ENCODE results near the gene OFD1.

Gene OFD1

DNA sequence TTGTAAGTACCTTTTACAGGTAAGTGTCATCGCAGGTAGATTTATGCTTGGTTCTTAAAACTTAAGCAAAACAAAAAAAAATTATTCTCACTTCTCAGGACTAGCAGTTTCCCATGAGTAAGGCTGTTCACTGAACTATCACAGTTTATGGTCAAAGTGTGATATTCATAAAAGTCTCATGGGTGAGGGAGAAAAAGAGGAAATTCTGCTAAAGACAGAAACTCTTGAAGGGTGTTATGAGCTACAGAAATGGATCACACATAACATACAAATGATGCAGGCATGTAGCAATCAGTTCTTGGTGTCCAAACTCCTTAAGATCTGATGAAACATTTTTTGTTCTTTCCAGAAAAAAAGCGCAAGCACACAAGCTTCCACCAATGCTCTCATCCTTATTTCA, 37.1 kb upstream of the OFD1 start:
- no peak for DNase-seq (ENCODE audit: low read depth)
- no peak overlapping the region for H3K4me3 ChIP-seq (ENCODE audit: low read length)
- TF ChIP-seq, protein P1, sequence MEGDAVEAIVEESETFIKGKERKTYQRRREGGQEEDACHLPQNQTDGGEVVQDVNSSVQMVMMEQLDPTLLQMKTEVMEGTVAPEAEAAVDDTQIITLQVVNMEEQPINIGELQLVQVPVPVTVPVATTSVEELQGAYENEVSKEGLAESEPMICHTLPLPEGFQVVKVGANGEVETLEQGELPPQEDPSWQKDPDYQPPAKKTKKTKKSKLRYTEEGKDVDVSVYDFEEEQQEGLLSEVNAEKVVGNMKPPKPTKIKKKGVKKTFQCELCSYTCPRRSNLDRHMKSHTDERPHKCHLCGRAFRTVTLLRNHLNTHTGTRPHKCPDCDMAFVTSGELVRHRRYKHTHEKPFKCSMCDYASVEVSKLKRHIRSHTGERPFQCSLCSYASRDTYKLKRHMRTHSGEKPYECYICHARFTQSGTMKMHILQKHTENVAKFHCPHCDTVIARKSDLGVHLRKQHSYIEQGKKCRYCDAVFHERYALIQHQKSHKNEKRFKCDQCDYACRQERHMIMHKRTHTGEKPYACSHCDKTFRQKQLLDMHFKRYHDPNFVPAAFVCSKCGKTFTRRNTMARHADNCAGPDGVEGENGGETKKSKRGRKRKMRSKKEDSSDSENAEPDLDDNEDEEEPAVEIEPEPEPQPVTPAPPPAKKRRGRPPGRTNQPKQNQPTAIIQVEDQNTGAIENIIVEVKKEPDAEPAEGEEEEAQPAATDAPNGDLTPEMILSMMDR (conservative IDR thresholded peaks at IDR 0.05; ENCODE audit: low read length), result no peak

DNA sequence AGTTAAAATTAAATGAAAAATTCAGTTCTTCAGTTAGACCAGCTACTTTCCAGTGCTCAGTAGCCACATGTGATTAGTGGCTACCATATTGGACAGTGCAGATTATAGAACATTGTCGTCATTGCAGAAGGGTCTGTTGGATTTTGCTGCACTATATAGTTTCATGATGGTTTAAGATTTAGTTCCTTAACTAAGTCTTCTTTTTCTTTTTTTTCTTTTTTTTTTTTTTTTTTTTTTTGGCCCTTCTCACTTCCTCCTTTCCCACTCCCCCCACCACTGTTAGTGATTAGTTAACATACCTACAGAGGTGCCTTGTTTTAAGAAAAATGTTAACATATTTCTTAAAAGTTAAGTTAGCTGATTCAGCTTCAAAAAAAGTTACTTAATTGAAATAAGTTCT, 36.6 kb upstream of the OFD1 start:
- no peak overlapping the region for H3K4me3 ChIP-seq (ENCODE audit: low read length)

DNA sequence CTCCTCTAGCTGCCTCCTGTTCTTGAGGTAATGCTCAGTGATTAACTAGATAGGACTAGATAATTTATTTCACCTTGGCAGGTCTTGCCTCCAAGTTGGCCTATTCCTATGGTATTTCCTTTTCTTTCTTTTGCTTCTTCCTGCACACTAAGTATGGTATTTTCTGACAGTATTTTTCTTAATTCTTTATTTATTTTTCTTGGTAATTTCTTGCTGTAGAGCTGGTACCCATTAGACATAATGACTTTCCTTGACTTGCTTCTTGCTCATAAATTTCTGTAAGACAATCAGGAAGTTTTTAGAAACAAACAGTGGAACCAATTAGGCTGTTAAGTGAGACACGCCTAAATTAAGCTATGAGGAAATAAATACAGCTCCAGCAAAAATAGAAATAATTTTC, 36.1 kb upstream of the OFD1 start:
- no peak for DNase-seq (ENCODE audit: low read depth)
- TF ChIP-seq, protein P1 (conservative IDR thresholded peaks at IDR 0.05; ENCODE audit: low read length), result no peak
- no peak overlapping the region for H3K4me3 ChIP-seq (ENCODE audit: low read length)

More for the DNA sequence above, 36.6 kb upstream of the OFD1 start:
- TF ChIP-seq, protein P1 (conservative IDR thresholded peaks at IDR 0.05; ENCODE audit: low read length), result no peak
- no peak for DNase-seq (ENCODE audit: low read depth)

DNA sequence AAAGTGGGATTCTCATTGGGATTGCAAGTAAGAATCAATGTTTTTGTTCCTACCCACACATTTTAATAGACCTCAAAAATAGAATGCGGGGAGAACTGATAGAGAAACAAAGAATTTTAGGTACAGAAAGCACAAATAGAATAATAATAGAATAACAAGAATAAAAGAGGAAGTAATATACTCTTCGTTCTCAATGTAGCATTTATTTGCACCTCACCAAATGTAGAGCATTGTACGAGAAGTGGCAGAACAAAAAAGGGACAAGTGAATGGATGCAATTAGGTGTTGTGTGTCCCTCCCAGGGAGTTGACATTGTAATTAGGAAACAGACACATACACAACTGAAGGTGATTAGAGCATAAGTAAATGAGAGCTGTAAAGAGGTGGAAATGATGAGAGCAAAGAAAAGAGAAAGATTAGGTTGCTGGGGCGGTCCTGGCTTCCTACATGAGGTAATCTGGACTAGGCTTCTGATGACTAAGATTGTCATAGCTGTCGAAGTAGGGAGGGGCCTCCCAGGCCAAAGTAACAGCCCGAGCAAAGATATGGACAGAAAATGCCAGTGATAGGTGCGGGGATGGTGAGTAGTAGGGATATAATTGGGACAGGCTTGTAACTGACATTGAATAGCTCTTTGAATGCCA, 35.2 kb upstream of the OFD1 start:
- TF ChIP-seq, protein P1 (conservative IDR thresholded peaks at IDR 0.05; ENCODE audit: low read length), result no peak
- no peak for DNase-seq (ENCODE audit: low read depth)
- no peak overlapping the region for H3K4me3 ChIP-seq (ENCODE audit: low read length)

DNA sequence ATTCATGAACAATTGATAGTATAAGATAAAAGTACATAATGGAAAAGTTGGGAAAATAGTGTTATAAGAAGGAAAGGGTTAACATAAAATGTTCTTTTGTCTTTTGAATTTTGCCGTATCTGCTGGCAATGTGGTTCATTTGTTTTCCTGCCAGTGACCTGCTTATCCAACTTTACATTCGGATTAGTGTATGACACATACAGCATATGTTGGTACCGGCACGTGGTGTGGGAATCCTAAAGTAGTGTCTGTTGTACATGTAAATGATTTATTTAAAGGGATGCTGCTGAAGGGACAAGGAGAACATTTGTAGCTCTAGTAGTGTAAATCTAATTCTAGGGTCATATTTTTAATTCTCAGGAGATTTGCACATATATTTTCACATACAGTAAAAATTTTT, 34.2 kb upstream of the OFD1 start:
- H3K4me3 ChIP-seq (ENCODE audit: low read length), result no peak overlapping the region
- TF ChIP-seq, protein P1 (conservative IDR thresholded peaks at IDR 0.05; ENCODE audit: low read length), result no peak
- no peak for DNase-seq (ENCODE audit: low read depth)

DNA sequence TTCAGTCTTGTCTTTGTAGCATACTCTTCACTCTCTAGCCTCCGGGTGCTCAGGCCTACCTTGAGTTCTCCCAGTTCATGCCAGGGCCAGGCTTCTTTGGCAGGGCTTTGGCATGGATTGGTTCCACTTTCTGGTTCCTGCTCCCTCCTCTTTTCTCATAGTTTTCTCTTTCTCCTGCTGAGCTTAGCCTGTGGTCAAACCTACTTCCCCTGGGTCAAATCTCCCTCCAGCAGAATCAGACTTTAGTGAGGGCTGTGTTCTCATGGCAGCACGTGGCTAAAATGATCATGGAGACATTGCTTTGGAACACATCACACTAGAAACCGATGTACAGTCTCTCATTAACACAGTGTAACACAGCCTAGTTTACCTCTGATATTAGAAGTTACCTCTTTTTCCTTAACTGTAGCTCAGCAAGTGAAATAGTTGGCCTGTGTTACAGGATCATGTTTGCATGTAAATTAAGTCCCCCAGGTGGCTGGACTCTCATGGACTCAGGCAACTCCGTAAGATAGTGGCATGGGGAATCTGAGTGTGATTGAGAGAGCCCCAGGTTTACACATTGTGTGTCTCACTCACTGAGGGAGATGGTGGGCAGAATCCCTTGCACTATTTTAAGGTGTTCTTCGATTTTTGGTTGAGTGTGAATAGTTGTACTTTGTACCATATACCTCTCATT, 32.3 kb upstream of the OFD1 start:
- no peak for DNase-seq (ENCODE audit: low read depth)
- no peak overlapping the region for H3K4me3 ChIP-seq (ENCODE audit: low read length)
- TF ChIP-seq, protein P1 (conservative IDR thresholded peaks at IDR 0.05; ENCODE audit: low read length), result no peak

DNA sequence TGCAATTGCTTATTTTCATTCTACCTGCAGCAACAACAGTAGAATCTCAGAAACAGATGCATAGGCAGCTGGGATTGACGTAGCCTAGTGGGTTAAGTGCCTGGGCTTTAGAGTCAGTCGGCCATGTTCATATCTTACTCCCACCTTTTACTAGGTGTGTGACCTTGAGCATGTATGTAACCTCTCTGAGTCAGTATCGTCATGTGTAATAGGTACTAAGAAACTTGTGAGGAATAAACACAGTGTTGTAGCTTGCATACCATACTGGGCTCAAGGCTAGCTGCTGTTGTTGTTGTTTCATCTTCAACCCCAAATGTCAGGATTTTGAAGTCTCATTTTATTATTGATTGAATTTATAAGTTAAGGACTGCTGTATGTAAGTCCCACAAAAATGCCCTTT, 31.4 kb upstream of the OFD1 start:
- H3K4me3 ChIP-seq (ENCODE audit: low read length), result no peak overlapping the region
- DNase-seq (ENCODE audit: low read depth), result no peak
- TF ChIP-seq, protein P1 (conservative IDR thresholded peaks at IDR 0.05; ENCODE audit: low read length), result no peak
